K562 (cell line): ENCODE measurements around the gene GH2. TPM values are rescaled to one million over a fixed set of nuclear protein-coding genes. Genes with fewer than 3 reads are reported as not detected.

Experiments
- CTBP1 ChIP-seq: fragments of 450-650 bp; IDR thresholded peaks from 2 replicates; pipeline ENCODE4 v1.6.1; 2016; ENCODE audit warnings: borderline replicate concordance
- DPF2 ChIP-seq: fragments of 450-650 bp; IDR thresholded peaks from 2 replicates; pipeline ENCODE4 v1.6.1; 2016
- JUN ChIP-seq, 2 experiments: sonication (generic) in 1 of 2; formaldehyde crosslinking in 1 of 2; IDR thresholded peaks; 2 replicates each; pipeline versions ENCODE4 v1.6.1 to v1.8.0; 2012 to 2022; ENCODE audit warnings: borderline replicate concordance in 2 of 2, mild to moderate bottlenecking in 2 of 2, improper control_type of control experiment in 1 of 2, low read depth in 1 of 2, low read length in 1 of 2, missing genetic modification reagents in 1 of 2
- MEIS2 ChIP-seq: fragments of 450-650 bp; IDR thresholded peaks from 2 replicates; pipeline ENCODE4 v1.6.1; 2014; ENCODE audit warnings: mild to moderate bottlenecking; ENCODE audit not compliant: partially characterized antibody
- MXI1 ChIP-seq: IDR thresholded peaks from 2 replicates; pipeline ENCODE4 v1.6.1; 2011; ENCODE audit warnings: low read depth, mild to moderate bottlenecking, improper control_type of control experiment, low read length
- NRF1 ChIP-seq, 2 experiments: fragments of 450-650 bp; IDR thresholded peaks in 1 of 2; conservative IDR thresholded peaks in 1 of 2; 2 replicates each; pipeline ENCODE4 v1.6.1; 2014; ENCODE audit warnings: mild to moderate bottlenecking in 2 of 2
- SMARCB1 ChIP-seq: IDR thresholded peaks from 2 replicates; pipeline ENCODE4 v1.6.1; 2011; ENCODE audit warnings: improper control_type of control experiment, low read depth; ENCODE audit not compliant: insufficient read length
- TAF1 ChIP-seq: IDR thresholded peaks from 2 replicates; pipeline ENCODE4 v1.6.1; 2011; ENCODE audit warnings: mild to moderate bottlenecking, low read length, moderate library complexity; ENCODE audit not compliant: insufficient read depth, control insufficient read depth, severe bottlenecking; ENCODE audit errors: extremely low read depth
- ZNF830 ChIP-seq: fragments of 250-450 bp; sonication (Bioruptor Pico); IDR thresholded peaks from 2 replicates; pipeline ENCODE4 v1.5.0; 2021; ENCODE audit warnings: mild to moderate bottlenecking
- polyA plus RNA-seq, 8 experiments: library from polyadenylated mRNA; depleted of rRNA in 4 of 8; stranded (reverse) in 5 of 8; unstranded in 3 of 8; fragments of >200 nt; fragmentation: Nextera tagmentation in 2 of 8; fragmentation: Illumina TruSeq in 1 of 8; extraction: Ambion mirVana in 2 of 8; extraction: Trizol in 1 of 8; gene quantifications; 2 replicates each; pipeline versions ENCODE4 v1.2.1 to v1.2.3, GENCODE V29; 2011 to 2014; ENCODE audit warnings: inconsistent platforms in 1 of 8, missing spikeins in 1 of 8
- total RNA-seq, 7 experiments: library from RNA; depleted of rRNA in 6 of 7; stranded (reverse); fragments of >200 nt in 6 of 7; fragmentation: Illumina TruSeq in 2 of 7; extraction: Trizol in 2 of 7; gene quantifications; 2 replicates each; pipeline versions ENCODE4 v1.2.1 to v1.2.3, GENCODE V29; 2011 to 2021; ENCODE audit warnings: low replicate concordance in 1 of 7
- TF ChIP-seq, protein P1 (sequence below), 2 experiments: fragments of 450-650 bp; IDR thresholded peaks; 2 replicates each; pipeline ENCODE4 v1.6.1; 2016; ENCODE audit warnings: mild to moderate bottlenecking in 2 of 2, borderline replicate concordance in 1 of 2, low read depth in 1 of 2, moderate library complexity in 1 of 2
- TF ChIP-seq, protein P2 (sequence below), 2 experiments: IDR thresholded peaks; 2 replicates each; pipeline ENCODE4 v1.6.1; 2011; ENCODE audit warnings: borderline replicate concordance in 1 of 2, control low read depth in 1 of 2, low read depth in 1 of 2, low read length in 1 of 2, mild to moderate bottlenecking in 1 of 2, mixed read lengths in 1 of 2, moderate library complexity in 1 of 2; ENCODE audit not compliant: insufficient read depth in 1 of 2, insufficient read length in 1 of 2, poor library complexity in 1 of 2, severe bottlenecking in 1 of 2; ENCODE audit errors: extremely low read depth in 1 of 2
- TF ChIP-seq, protein P3 (sequence below): fragments of 450-650 bp; conservative IDR thresholded peaks from 2 replicates; pipeline ENCODE4 v1.6.1; 2016; ENCODE audit warnings: missing genetic modification characterization, low read depth, mild to moderate bottlenecking, missing compliant biosample characterization, moderate library complexity

The GH2 gene
- total and polyA plus RNA-seq, 9 of the 15 experiments (the other 6 are each of a cell fraction or from before 2014, with no cell fraction given), result not detected

DNA sequence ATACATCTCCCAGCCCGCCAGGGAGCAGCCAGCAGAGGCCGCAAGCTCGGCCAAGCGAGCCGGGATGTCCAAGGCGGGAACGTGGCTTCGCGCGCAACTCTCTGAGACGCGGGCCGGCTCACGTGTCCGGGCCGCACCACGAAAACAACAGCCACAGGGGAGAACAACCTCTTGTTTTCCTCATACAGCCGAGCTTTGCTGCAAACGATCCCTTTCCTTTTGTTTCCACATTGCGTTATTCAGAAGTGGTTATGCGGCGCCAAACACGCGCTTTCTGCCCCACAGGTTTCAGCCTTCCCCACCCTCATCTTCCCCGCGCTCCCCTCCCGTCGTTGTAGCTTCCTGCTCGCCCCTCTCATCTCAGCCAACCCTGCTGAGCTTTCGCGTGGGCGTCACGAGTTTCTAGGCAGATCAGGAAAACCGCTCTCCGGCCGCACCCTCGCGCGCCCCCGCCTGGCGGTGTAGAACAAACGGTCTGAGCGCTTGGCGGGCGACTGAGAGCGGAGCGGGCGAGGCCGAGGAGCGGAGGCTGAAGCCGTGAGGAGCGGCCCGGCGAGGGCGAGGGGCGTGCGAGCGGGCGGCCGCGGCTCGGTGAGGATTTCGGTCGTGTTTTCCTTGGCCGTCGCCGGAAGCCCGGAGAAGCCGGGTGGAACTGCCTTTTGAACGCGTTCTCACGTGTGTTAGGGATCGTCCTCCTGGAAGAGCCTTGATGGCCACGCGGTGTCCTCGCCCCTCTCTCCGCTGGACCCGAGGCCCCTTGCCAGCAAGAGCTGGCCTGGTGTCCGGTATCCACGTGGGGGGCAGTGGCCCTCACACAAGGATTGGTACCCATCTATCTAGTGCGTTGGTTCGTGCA lies 32.7 kb downstream of the GH2 start (continued):
- TF ChIP-seq, protein P1, sequence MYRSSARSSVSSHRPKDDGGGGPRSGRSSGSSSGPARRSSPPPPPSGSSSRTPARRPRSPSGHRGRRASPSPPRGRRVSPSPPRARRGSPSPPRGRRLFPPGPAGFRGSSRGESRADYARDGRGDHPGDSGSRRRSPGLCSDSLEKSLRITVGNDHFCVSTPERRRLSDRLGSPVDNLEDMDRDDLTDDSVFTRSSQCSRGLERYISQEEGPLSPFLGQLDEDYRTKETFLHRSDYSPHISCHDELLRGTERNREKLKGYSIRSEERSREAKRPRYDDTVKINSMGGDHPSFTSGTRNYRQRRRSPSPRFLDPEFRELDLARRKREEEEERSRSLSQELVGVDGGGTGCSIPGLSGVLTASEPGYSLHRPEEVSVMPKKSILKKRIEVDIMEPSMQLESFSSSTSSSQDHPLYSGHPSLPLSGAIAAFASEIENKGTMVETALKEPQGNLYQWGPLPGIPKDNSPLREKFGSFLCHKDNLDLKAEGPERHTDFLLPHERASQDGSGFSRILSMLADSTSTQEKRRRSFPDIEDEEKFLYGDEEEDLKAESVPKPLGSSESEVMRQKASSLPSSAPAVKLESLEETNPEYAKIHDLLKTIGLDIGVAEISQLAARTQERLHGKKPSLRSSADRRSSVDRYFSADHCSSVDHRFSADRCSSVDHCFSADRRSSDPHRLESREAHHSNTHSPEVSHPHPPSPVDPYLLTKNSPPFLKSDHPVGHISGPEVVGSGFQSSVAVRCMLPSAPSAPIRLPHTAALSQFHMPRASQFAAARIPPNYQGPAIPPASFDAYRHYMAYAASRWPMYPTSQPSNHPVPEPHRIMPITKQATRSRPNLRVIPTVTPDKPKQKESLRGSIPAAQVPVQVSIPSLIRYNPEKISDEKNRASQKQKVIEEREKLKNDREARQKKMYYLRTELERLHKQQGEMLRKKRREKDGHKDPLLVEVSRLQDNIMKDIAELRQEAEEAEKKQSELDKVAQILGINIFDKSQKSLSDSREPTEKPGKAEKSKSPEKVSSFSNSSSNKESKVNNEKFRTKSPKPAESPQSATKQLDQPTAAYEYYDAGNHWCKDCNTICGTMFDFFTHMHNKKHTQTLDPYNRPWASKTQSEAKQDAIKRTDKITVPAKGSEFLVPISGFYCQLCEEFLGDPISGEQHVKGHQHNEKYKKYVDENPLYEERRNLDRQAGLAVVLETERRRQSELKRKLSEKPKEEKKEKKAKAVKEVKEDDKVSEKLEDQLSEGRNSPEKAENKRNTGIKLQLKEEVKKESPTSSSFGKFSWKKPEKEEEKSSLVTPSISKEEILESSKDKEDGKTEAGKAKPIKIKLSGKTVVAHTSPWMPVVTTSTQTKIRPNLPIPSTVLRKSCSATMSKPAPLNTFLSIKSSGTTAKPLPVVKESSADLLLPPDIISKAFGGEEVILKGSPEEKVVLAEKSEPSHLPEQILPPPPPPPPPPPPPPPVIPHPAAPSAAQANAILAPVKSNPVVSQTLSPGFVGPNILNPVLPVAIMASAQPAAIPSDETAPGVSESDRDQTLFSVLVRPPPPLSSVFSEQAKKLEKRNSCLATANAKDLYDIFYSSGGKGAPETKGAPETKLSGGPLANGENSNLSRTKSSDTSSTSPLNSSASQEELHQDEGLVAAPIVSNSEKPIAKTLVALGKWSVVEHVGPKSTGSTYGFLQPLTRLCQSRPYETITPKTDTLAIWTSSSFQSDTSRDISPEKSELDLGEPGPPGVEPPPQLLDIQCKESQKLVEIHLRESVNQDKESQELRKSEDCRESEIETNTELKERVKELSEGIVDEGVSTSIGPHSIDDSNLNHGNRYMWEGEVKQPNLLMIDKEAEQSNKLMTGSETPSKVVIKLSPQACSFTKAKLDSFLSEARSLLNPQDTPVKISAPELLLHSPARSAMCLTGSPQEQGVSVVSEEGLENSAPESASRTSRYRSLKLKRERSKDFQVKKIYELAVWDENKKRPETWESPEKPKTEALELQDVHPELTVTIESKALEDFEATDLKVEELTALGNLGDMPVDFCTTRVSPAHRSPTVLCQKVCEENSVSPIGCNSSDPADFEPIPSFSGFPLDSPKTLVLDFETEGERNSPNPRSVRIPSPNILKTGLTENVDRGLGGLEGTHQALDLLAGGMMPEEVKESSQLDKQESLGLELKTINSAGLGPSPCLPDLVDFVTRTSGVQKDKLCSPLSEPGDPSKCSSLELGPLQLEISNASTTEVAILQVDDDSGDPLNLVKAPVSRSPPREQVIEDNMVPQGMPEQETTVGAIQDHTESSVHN (IDR thresholded peaks at IDR 0.05; ENCODE audit: borderline replicate concordance in 1 of 2, low read depth in 1 of 2), result no peak
- TF ChIP-seq CTBP1, result peak; percentile 76; the same call in 1 of the 2 replicates
- peak; percentile 55; the same call in 1 of the 2 replicates for TF ChIP-seq ZNF830 (CRISPR knock-in tag)
- no peak for TF ChIP-seq SMARCB1
- TF ChIP-seq DPF2, result peak; percentile 7; the same call in 1 of the 2 replicates
- TF ChIP-seq, protein P2, sequence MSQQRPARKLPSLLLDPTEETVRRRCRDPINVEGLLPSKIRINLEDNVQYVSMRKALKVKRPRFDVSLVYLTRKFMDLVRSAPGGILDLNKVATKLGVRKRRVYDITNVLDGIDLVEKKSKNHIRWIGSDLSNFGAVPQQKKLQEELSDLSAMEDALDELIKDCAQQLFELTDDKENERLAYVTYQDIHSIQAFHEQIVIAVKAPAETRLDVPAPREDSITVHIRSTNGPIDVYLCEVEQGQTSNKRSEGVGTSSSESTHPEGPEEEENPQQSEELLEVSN (IDR thresholded peaks at IDR 0.05; ENCODE audit: borderline replicate concordance in 1 of 2, extremely low read depth in 1 of 2, insufficient read depth in 1 of 2, insufficient read length in 1 of 2, low read depth in 1 of 2, low read length in 1 of 2, poor library complexity in 1 of 2, severe bottlenecking in 1 of 2), result peak; percentile 99 to 100
- peak; percentile 68 for TF ChIP-seq TAF1
- TF ChIP-seq, protein P3, sequence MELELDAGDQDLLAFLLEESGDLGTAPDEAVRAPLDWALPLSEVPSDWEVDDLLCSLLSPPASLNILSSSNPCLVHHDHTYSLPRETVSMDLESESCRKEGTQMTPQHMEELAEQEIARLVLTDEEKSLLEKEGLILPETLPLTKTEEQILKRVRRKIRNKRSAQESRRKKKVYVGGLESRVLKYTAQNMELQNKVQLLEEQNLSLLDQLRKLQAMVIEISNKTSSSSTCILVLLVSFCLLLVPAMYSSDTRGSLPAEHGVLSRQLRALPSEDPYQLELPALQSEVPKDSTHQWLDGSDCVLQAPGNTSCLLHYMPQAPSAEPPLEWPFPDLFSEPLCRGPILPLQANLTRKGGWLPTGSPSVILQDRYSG (tag), result peak; percentile 91
- peak; percentile 67; the same call in 1 of the 2 replicates for TF ChIP-seq JUN (IDR thresholded peaks at IDR 0.05; ENCODE audit: borderline replicate concordance, low read depth, low read length)
- TF ChIP-seq JUN (CRISPR knock-in tag; IDR thresholded peaks at IDR 0.05; ENCODE audit: borderline replicate concordance), result peak; percentile 92; the same call in 1 of the 2 replicates
- TF ChIP-seq MXI1, result peak; percentile 53; the same call in 1 of the 2 replicates
- no peak for TF ChIP-seq MEIS2
- TF ChIP-seq NRF1 (conservative IDR thresholded peaks at IDR 0.05 in 1 of 2, IDR thresholded peaks at IDR 0.05 in 1 of 2), result peak; percentile 83 to 85
